NCI-H748 treated with DMSO at 0.1 percent for 48 hours (cell line): ENCODE data around the gene IMMP2L.
"Not testable (repeated sequence)": the region's sequence is repeated elsewhere in the genome, so short reads cannot be mapped to it uniquely, and the experiment has no call there.

ENCODE experiments used
- DNase-seq: peaks from one replicate; lab custom pipeline; 2025; lab: John Stamatoyannopoulos, UW

Gene IMMP2L

DNA sequence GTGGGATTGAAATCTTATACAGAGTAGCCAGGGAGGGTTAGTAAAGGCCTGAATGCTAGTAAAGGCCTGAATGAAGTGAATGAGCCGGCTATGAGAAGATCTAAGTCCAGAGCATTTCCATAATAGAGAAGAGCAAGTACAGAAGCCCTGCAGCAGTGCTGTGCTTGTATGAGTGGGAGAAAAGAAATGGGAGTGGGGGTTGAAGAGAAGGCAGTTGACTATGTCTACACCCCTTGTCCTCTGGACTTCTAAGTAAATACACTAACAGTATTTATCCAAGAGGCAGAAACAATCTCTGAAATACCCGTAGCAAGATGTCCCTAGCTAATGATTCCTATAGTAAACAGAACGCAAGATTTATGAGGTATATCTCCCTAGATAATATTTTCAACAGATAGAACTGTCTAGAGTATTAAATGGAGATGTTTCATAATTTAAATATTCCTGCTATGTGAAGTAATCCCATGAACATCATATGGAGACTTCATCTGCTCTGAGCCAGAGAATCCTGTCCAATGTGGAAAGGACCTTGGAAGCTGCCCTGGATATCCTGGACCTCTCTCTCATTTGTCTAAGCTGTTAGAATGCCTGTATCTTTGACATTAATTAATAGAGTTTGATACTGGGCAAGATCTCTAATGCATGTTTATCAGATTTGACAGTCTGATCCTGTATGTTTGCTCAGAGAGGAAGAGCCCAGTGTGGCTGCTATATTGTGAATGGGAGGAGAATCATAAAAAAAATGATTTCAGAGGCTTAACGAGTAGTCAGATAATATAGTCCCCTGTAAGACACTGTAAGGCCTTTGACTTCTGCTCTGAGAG, 299.8 kb downstream of the IMMP2L start:
- no peak for DNase-seq

GRCh38 chr7:111261496-111261895, 300.8 kb downstream of the IMMP2L start:
- no peak for DNase-seq

- no peak for DNase-seq
Observed at GRCh38 chr7:111259991-111260390, 302.3 kb downstream of the IMMP2L start.

GRCh38 chr7:111256391-111256790, 305.9 kb downstream of the IMMP2L start:
- no peak for DNase-seq

GRCh38 chr7:111255576-111255975, 306.7 kb downstream of the IMMP2L start:
- DNase-seq = no peak

- DNase-seq = not testable (repeated sequence)
Observed at GRCh38 chr7:111251365-111251764, 310.9 kb downstream of the IMMP2L start.

GRCh38 chr7:111249807-111250206, 312.5 kb downstream of the IMMP2L start:
- not testable (repeated sequence) for DNase-seq

GRCh38 chr7:111242141-111242755, 320.0 kb downstream of the IMMP2L start:
- DNase-seq = no peak

DNA sequence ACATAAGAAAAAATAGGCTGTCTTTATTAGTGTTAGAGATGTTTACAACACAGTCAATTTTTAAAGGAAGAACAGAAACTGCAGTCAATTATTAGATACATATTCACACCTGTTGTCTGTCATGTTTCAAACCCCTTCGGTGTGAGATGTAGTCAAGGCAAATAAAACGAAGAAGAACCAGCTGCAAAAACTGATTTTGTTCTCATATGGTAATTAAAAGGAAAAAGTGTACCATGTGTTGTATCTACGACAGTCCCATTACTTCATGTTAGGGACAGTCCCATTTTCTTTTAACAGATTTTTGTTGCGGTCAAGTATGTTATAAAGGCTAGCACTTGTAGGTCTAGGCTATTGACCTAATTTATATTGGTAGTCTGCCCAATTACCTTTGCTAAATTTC, 321.9 kb downstream of the IMMP2L start:
- no peak for DNase-seq

DNA sequence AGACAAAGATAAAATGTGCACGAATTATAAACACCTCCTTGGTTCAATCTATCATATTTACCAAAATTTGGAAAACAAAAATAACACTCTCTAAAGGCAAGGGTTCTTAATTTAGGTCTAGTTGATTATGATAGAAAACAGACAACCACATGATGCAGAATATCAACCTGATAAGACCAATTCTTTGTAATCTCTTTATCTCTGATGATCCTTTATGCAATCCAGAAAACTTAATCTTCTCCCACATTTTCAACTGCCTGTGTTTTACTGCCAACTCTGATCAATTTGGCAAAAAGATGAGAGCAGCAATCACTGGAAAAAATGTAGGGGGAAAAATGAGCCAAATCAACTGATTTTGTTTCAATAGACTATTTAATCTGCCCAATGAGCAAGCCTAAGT, 322.9 kb downstream of the IMMP2L start:
- DNase-seq = no peak

DNA sequence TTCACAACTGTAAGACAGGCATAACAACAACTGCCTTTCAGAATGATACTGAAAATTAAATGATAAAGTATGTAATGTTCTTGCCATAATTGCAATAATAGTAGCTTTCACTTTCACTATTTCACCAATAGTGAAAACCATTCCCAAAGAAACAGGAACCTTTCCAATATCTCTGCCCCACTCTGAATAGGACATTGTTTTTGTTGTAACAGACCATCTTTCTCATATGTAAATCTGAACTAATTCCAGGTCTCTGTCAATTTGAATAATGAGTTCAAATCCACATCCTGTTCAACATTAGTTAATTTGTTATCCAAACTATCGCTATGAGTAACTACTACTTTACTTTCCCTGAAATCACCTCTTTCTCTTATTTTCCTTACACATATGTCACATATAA, 323.4 kb downstream of the IMMP2L start:
- DNase-seq = no peak

DNA sequence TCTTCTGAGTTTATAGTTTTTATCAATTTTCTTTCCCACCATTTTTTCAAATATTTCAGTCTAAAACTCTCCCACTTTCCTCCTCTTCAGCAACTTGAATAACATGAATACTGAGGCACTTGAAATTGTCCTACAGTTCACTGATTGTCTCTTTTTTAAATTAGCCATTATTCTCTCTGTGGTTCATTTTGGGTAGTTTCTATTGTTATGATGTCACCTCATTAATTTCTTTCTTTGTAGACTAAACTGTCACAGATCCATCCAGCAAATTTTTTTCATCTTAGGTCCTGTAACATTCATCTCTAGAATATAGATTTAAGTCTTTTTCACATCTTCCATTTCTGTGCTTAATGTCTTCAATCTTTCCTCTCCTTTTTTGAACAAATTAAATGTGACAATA, 326.6 kb downstream of the IMMP2L start:
- DNase-seq = no peak

- DNase-seq = no peak
Observed at GRCh38 chr7:111232249-111233084, 329.8 kb downstream of the IMMP2L start.

GRCh38 chr7:111229916-111230315, 332.4 kb downstream of the IMMP2L start:
- no peak for DNase-seq

DNA sequence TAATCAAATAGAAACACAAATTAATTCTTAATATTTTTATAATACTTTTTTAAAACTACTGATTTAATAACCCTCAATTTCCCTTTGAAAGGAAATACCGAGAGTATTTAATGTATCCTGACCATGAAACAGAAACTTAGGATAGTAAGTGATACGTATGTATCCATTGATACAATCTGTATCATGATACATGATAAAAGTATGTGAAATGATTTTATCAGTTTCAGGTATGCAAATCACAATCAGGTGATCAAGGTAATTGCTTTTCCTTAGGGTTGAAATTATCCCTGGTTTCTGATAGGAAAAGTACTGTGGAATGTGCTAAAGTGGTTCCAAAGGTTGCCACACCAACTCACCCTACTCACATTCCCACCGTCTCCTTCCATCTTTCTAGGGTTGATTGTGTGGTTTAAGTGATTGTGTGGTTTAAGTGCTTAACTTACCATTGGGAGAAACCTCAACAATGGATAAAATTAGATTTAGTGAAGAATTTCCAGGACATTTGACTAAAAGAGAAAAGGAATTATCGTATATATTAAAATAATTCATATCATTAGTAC, 333.0 kb downstream of the IMMP2L start:
- no peak for DNase-seq

GRCh38 chr7:111228437-111228836, 333.9 kb downstream of the IMMP2L start:
- no peak for DNase-seq

DNA sequence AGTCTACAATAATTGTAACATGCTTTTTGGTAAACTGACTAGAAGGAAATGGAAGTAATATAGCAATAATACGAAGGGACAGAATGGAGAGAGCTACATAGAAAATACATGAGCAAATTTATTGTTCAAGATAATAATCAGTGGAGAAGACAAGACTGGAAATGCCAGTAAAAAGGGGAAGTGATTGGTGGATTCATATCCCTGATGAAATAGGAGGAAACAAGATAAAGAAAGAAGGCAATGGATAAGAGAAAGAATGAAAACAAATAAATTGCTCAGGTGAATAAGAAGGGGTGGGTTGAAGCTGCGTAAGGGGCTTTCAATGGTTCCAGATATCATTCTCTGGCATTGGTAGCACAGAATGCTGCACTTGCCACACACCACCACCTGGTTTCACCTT, 335.5 kb downstream of the IMMP2L start:
- DNase-seq = no peak

- DNase-seq = no peak
Observed at GRCh38 chr7:111224354-111225231, 337.7 kb downstream of the IMMP2L start.

GRCh38 chr7:111223802-111224253, 338.5 kb downstream of the IMMP2L start:
- no peak for DNase-seq

DNA sequence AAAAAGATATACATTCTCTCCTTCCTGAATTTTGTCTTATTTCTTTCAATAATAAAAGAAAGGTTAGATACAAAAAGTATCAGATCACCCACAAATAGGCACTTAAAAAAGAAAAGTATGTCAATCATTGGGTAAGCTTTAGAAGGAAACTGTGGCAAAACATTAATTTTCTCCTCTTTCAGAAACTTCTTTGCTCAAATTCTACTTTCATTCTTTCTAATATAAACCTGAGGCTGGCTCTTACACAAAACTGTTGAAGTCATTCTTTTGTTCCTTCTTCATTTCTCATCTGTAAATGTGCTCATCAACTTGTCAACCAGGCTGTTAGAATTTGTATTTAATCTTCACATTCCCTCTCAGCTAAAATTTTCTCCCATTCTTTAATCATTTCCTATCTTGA, 346.7 kb downstream of the IMMP2L start:
- DNase-seq = no peak

DNA sequence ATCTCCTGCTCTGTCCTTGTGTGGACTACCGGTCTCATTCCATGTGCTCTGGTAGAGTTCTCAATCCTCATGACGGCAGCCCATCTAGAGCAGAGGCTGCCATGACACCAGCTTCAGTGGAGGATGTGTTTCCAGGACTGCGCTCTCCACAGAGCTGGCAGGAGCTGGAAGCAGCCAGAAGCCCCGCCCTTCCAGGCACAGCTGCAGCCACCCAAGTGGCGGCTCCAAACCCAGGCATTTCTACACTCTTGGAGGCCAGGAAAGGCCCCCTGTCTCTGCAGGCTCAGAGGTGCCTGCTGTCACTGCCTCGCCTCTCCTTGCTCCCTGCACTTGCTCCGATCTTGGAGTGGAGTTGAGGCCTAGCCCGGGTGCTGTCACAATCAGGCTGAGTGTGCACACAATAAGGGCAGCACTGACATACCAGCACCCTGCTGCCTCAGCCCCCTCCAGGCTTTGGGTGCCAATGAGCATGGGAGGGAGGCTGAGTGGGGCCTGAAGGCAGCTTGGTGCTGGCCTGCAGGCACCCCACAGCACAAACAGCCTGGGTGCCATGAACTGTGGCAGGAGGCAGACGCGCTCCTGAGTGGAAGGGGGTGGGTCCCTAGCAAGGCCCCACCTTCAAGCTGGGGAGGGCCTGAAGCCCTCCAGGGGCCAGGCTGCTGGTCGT, 349.3 kb downstream of the IMMP2L start:
- DNase-seq = no peak
